ENCODE results near the gene DNAAF5.

Gene DNAAF5

DNA sequence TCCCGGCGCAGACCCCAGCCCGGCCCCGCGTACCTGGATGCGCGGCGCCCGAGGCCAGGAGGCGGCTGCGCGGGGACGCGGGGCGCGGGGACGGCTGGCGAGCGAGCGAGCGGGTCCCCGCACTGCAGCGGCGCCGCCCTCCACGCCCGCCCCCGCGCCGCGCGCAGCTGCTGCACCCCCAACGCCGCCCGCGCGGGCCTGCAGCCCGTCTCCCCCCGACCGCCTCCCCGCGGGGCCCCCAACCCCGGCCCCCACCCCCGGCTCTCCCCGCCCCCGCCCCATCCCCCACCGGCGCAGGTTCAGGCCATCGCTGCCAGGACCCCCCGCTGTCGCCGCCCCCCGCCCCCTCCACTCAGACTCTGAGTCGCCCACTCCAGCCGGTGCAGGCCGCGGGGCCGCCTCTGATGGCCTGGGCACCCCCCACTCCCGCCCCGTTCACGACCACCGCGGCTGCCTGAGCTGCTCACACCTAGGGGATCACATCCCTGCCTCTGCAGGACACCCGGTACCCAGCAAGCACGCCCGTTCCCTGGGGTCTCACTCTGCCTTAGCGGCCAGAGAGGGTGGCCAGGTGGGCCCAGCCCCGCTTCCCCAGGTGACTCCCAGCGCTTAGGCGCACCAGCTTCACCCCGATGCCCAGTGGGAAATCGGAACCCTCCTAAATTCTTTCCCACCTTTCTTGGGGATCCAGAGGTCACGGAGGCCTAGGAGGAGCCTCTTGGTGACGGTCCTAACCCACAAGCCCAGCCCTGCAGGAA lies 13.9 kb upstream of the DNAAF5 start:
- Histone ChIP-seq H3K36me3 (ENCODE audit: insufficient read depth, low read length) (no peaks in the 10 kb centered on the region), H3K4me3 (ENCODE audit: low read length) (peak overlapping the region; percentile 21), H2AFZ (ENCODE audit: low read depth, low read length) (no peak overlapping the region), H3K4me1 (ENCODE audit: insufficient read depth, low read length) (no peaks in the 10 kb centered on the region), H3K9me3 (ENCODE audit: low read length) (peaks cover 4% of the 10 kb centered on the region), H3K27me3 (ENCODE audit: insufficient read depth, low read length) (no peaks in the 10 kb centered on the region)

DNA sequence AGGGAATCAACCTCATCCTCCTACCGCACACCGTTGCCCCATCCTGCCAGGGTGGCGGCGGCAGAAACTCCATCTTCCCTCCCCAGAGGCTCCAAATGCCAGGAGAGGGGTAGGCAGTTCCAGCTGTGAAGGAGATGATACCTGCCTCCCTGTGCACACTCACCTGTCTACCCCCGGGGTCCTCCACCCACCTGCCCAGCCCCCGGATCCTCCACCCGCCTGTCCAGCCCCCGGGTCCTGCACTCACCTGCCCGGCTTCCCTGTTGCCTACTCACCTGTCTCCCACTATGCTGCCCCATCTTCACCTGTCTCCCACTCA lies 13.4 kb upstream of the DNAAF5 start:
- Histone ChIP-seq H3K4me1 (ENCODE audit: insufficient read depth, low read length) (no peaks in the 10 kb centered on the region), H3K27me3 (ENCODE audit: insufficient read depth, low read length) (no peaks in the 10 kb centered on the region), H3K4me3 (ENCODE audit: low read length) (no peak overlapping the region), H3K9me3 (ENCODE audit: low read length) (peaks cover 4% of the 10 kb centered on the region), H3K36me3 (ENCODE audit: insufficient read depth, low read length) (no peaks in the 10 kb centered on the region), H2AFZ (ENCODE audit: low read depth, low read length) (no peak overlapping the region)

GRCh38 chr7:713488-714230 lies 12.8 kb upstream of the DNAAF5 start:
- H3K4me1 ChIP-seq (ENCODE audit: insufficient read depth, low read length): no peaks in the 10 kb centered on the region
- peaks cover 4% of the 10 kb centered on the region for H3K9me3 ChIP-seq (ENCODE audit: low read length)
- no peaks in the 10 kb centered on the region for H3K27me3 ChIP-seq (ENCODE audit: insufficient read depth, low read length)
- no peak overlapping the region for H3K4me3 ChIP-seq (ENCODE audit: low read length)
- H2AFZ ChIP-seq (ENCODE audit: low read depth, low read length): no peak overlapping the region
- H3K36me3 ChIP-seq (ENCODE audit: insufficient read depth, low read length): no peaks in the 10 kb centered on the region

- Histone ChIP-seq H3K27me3 (ENCODE audit: insufficient read depth, low read length) (no peaks in the 10 kb centered on the region), H3K9me3 (ENCODE audit: low read length) (peaks cover 4% of the 10 kb centered on the region), H3K4me3 (ENCODE audit: low read length) (no peak overlapping the region), H3K36me3 (ENCODE audit: insufficient read depth, low read length) (no peaks in the 10 kb centered on the region), H2AFZ (ENCODE audit: low read depth, low read length) (no peak overlapping the region), H3K4me1 (ENCODE audit: insufficient read depth, low read length) (no peaks in the 10 kb centered on the region)
Observed at GRCh38 chr7:714251-714671, 12.2 kb upstream of the DNAAF5 start.

DNA sequence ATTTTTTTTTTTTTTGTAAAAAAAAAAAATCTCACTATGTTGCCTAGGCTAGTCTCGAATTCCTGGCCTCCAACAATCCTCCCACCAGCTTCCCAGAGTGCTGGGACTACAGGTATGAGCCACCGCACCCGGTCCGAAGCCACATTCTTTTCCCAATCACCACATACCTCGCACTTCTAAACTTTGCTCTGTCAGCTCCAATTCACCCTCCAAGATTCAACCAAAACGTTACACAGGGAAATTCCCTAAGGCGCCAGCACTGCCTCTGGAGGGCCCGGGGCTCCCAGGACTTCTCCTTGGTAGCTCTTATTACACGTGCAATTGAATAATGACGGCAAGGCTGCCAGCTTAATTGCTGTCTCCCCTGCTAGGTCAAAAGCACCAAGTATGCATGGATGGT lies 10.3 kb upstream of the DNAAF5 start:
- Histone ChIP-seq H3K36me3 (ENCODE audit: insufficient read depth, low read length) (no peaks in the 10 kb centered on the region), H3K9me3 (ENCODE audit: low read length) (no peaks in the 10 kb centered on the region), H3K4me1 (ENCODE audit: insufficient read depth, low read length) (no peaks in the 10 kb centered on the region), H3K4me3 (ENCODE audit: low read length) (no peak overlapping the region), H2AFZ (ENCODE audit: low read depth, low read length) (no peak overlapping the region), H3K27me3 (ENCODE audit: insufficient read depth, low read length) (no peaks in the 10 kb centered on the region)

DNA sequence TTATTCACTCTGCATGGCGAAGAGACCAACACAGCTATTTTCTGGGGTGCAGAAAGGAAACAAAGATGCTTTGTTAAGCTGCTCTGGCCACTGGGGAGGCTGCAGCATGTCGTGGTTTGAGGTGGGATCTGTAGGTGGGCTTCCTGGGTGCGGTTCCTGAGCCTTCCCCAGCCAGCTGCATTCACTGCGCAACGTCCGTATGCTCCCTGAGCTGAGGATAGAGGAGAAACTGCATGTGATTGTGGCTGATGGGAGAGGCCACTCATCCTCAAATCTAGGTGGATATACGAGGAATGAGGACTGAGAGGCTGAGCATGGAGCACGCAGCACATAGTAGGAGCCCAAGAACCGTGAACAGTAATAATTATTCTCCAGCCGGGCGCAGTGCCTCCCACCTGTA lies 9.9 kb upstream of the DNAAF5 start:
- Histone ChIP-seq H3K4me1 (ENCODE audit: insufficient read depth, low read length) (no peaks in the 10 kb centered on the region), H3K4me3 (ENCODE audit: low read length) (no peak overlapping the region), H3K27me3 (ENCODE audit: insufficient read depth, low read length) (no peaks in the 10 kb centered on the region), H2AFZ (ENCODE audit: low read depth, low read length) (no peak overlapping the region), H3K36me3 (ENCODE audit: insufficient read depth, low read length) (no peaks in the 10 kb centered on the region), H3K9me3 (ENCODE audit: low read length) (no peaks in the 10 kb centered on the region)

GRCh38 chr7:721619-722248 lies 4.8 kb upstream of the DNAAF5 start:
- Histone ChIP-seq H3K4me1 (ENCODE audit: insufficient read depth, low read length) (peaks cover 5% of the 10 kb centered on the region), H3K36me3 (ENCODE audit: insufficient read depth, low read length) (no peaks in the 10 kb centered on the region), H2AFZ (ENCODE audit: low read depth, low read length) (no peak overlapping the region), H3K27me3 (ENCODE audit: insufficient read depth, low read length) (no peaks in the 10 kb centered on the region), H3K4me3 (ENCODE audit: low read length) (no peak overlapping the region), H3K9me3 (ENCODE audit: low read length) (peaks cover 3% of the 10 kb centered on the region)

DNA sequence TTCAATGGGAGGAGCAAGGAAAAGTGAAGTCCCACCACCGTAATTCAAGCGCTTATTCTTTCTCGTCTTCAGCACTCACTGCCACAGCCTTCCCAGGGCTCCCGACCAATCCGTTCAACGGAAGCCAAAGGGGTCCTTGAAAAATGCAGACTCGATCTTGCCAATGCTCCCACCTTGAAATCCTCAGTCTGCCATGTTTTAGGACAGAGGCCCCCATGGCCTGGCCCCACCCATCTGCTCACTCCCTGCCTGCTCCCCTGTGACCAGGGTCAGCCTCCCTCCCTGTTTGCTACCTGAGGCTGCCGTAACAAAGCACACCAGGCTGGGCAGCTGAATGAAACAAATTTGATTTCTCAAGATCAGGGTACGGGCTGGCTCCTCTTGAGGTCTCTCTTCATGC lies 3.0 kb upstream of the DNAAF5 start:
- no peaks in the 10 kb centered on the region for H3K27me3 ChIP-seq (ENCODE audit: insufficient read depth, low read length)
- no peak overlapping the region for H2AFZ ChIP-seq (ENCODE audit: low read depth, low read length)
- H3K4me1 ChIP-seq (ENCODE audit: insufficient read depth, low read length): peaks cover 13% of the 10 kb centered on the region
- H3K36me3 ChIP-seq (ENCODE audit: insufficient read depth, low read length): no peaks in the 10 kb centered on the region
- no peak overlapping the region for H3K4me3 ChIP-seq (ENCODE audit: low read length)
- H3K9me3 ChIP-seq (ENCODE audit: low read length): peaks cover 3% of the 10 kb centered on the region

GRCh38 chr7:724298-724697 lies 2.2 kb upstream of the DNAAF5 start:
- Histone ChIP-seq H3K36me3 (ENCODE audit: insufficient read depth, low read length) (peaks cover under 1% of the 10 kb centered on the region), H3K9me3 (ENCODE audit: low read length) (peaks cover 3% of the 10 kb centered on the region), H2AFZ (ENCODE audit: low read depth, low read length) (no peak overlapping the region), H3K4me1 (ENCODE audit: insufficient read depth, low read length) (peaks cover 13% of the 10 kb centered on the region), H3K4me3 (ENCODE audit: low read length) (no peak overlapping the region), H3K27me3 (ENCODE audit: insufficient read depth, low read length) (no peaks in the 10 kb centered on the region)

DNA sequence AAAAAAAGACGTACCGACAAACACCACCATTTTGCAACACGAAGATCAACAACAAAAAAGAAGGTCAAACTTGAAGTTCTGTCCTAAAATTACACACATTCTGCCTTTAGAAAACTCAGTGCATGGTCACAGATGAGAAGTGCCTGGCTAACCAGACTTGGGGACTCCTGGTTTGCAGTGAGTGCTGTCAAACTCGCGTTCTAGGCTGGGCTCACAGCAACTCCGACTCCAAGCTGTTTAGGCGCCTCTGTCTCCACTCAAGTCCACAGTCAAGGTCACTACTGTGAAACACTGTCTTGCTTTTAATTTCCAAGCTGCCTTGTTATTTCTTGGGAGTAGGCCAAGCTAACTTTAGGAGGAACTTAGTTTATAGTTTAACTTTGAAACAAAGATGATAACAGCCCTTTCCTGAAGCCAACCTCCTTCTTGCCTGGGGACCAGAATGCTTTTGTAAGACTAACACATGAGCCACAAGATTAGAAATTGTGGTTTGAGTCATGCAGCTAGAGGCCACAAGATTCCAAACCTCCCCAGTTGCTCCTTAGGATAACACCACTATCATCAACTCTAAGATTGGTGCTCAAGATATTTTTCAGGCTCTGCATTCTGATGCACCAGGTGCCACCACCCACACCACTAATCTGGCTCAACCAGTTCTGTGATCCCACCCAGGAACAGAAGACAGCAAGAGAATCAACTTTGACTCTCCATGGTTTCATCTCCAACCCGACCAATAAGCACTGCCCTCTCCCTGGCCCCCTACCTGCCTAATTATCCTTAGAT lies 1.1 kb upstream of the DNAAF5 start:
- Histone ChIP-seq H3K9me3 (ENCODE audit: low read length) (peaks cover 3% of the 10 kb centered on the region), H2AFZ (ENCODE audit: low read depth, low read length) (no peak overlapping the region), H3K4me3 (ENCODE audit: low read length) (peak overlapping the region; percentile 72), H3K4me1 (ENCODE audit: insufficient read depth, low read length) (peaks cover 13% of the 10 kb centered on the region), H3K36me3 (ENCODE audit: insufficient read depth, low read length) (peaks cover 11% of the 10 kb centered on the region), H3K27me3 (ENCODE audit: insufficient read depth, low read length) (no peaks in the 10 kb centered on the region)

DNA sequence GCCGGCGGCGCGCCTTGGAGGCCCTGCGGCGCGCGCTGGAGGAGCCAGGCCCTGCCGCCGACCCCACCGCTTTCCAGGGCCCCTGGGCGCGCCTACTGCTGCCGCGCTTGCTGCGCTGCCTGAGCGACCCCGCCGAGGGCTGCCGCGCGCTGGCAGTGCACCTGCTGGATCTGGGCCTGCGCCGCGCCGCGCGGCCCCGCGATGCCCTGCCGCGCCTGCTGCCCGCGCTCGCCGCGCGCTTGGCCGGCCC lies 280 bp downstream of the DNAAF5 start:
- Histone ChIP-seq H3K4me3 (ENCODE audit: low read length) (peak overlapping the region; percentile 72), H3K4me1 (ENCODE audit: insufficient read depth, low read length) (peaks cover 13% of the 10 kb centered on the region), H3K36me3 (ENCODE audit: insufficient read depth, low read length) (peaks cover 22% of the 10 kb centered on the region), H3K9me3 (ENCODE audit: low read length) (peaks cover 4% of the 10 kb centered on the region), H2AFZ (ENCODE audit: low read depth, low read length) (peak overlapping the region; percentile 85), H3K27me3 (ENCODE audit: insufficient read depth, low read length) (no peaks in the 10 kb centered on the region)

DNA sequence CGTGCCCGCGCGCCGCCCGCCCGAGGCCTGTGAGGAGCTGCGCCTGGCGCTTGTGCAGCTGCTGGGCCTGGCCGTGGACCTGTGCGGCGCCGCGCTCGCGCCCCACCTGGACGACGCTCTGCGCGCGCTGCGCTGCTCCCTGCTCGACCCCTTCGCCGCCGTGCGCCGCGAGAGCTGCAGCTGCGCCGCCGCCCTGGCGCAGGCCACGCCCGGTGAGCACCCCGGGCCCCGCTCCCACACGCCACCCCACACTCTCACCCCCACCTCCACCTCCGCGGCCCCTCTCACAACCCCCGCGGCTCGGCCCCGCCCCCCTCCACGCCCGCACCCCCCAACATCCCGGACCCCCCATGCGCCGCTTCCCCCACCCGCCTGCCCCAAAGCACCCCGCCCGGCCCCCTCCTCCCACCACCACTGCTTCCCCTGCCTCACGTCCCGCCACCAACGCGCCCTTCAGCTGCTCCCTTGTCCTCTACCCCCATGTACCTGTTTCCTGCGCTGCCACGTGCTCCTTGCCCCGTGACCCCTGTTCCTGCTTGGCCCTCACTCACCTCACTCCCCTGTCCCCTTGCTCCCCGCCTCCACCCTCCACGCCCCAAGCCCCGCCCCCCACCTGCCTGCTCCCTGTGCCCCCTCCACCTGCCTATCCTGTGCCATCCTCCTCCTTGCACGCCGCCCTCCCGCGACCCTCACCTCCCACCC lies 756 bp downstream of the DNAAF5 start, which contains the start of gene PRKAR1B:
TSS of gene PRKAR1B (minus strand) at position 178 of the 702 bp plus-strand sequence. CDS start 15,776 bp downstream, outside the sequence.
- peak within 1 kb of the TSS; percentile 85 for H2AFZ ChIP-seq (ENCODE audit: low read depth, low read length)
- peak within 1 kb of the TSS; percentile 72 for H3K4me3 ChIP-seq (ENCODE audit: low read length)
- H3K27me3 ChIP-seq (ENCODE audit: insufficient read depth, low read length): no peaks in the 10 kb centered on the region
- H3K4me1 ChIP-seq (ENCODE audit: insufficient read depth, low read length): peaks cover 13% of the 10 kb centered on the region
- peaks cover 6% of the 10 kb centered on the region for H3K9me3 ChIP-seq (ENCODE audit: low read length)
- peaks cover 27% of the 10 kb centered on the region for H3K36me3 ChIP-seq (ENCODE audit: insufficient read depth, low read length)
